HL-60 (cell line): ENCODE measurements around the gene CTPS2.

Experiments
- DNase-seq, 2 experiments: peaks; one replicate each; pipeline ENCODE4 v3.0.0-alpha.2; 2010 to 2020; ENCODE audit warnings: low read depth in 1 of 2, low spot score in 1 of 2
- H3K27ac ChIP-seq: fragments of 250-450 bp; sonication (Bioruptor Pico); replicated peaks from 2 replicates; pipeline ENCODE4 v1.5.1; 2020; ENCODE audit warnings: mild to moderate bottlenecking, moderate library complexity
- H3K27me3 ChIP-seq: fragments of 250-450 bp; sonication (Bioruptor Pico); 2 replicates; pipeline ENCODE4 v1.5.1; 2021; ENCODE audit warnings: mild to moderate bottlenecking, moderate library complexity; ENCODE audit not compliant: insufficient read depth, poor library complexity, severe bottlenecking
- H3K4me3 ChIP-seq: replicated peaks from 2 replicates; pipeline ENCODE4 v1.5.1; 2011; ENCODE audit warnings: mild to moderate bottlenecking, control low read depth, low read length; ENCODE audit not compliant: insufficient read depth
- CTCF ChIP-seq: IDR thresholded peaks from one replicate; pipeline ENCODE4 v1.5.1; 2011; ENCODE audit warnings: low read length, control low read depth, inconsistent platforms; ENCODE audit not compliant: insufficient read depth
- GABPA ChIP-seq: IDR thresholded peaks from 2 replicates; pipeline ENCODE4 v1.6.1; 2012; ENCODE audit warnings: low read depth
- POLR2AphosphoS5 ChIP-seq: IDR thresholded peaks from 2 replicates; pipeline ENCODE4 v1.6.1; 2012; ENCODE audit warnings: low read depth
- REST ChIP-seq: IDR thresholded peaks from 2 replicates; pipeline ENCODE4 v1.6.1; 2012; ENCODE audit warnings: low read depth; ENCODE audit not compliant: insufficient replicate concordance
- SPI1 ChIP-seq: IDR thresholded peaks from 2 replicates; pipeline ENCODE4 v1.6.1; 2012; ENCODE audit warnings: low read depth, mild to moderate bottlenecking, borderline replicate concordance

The CTPS2 gene

DNA sequence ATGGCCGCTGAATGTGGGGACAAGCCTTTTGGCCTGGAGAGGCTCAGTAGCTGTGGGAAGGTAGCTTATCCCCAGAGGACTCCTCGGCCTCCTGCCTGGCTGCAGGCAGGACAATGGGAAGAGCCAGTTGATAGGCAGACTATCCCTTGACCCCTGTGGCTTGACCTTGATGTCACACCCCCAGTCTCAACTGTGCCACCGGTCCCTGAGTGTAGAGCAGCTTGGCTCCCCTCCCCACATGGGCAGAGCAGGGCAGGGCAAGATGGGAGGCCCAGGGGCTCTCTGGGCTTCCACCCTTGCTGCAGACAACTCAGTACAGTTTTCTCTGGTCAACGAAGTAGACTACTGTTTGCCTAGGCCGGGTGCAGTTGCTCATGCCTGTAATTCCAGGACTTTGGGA lies 32.6 kb upstream of the CTPS2 start:
- Histone ChIP-seq H3K27ac (no peak overlapping the region), H3K27me3 (no peaks in the 10 kb centered on the region), H3K4me3 (no peak overlapping the region)
- TF ChIP-seq REST (no peak), SPI1 (no peak), CTCF (no peak), POLR2AphosphoS5 (no peak), GABPA (no peak)
- no peak for DNase-seq

- no peak for DNase-seq
- H3K4me3 ChIP-seq, result no peak overlapping the region
- H3K27ac ChIP-seq, result no peak overlapping the region
- H3K27me3 ChIP-seq, result no peaks in the 10 kb centered on the region
- TF ChIP-seq GABPA (no peak), SPI1 (no peak), POLR2AphosphoS5 (no peak), CTCF (no peak), REST (no peak)
Observed at GRCh38 chrX:16743604-16744325, 31.3 kb upstream of the CTPS2 start.

DNA sequence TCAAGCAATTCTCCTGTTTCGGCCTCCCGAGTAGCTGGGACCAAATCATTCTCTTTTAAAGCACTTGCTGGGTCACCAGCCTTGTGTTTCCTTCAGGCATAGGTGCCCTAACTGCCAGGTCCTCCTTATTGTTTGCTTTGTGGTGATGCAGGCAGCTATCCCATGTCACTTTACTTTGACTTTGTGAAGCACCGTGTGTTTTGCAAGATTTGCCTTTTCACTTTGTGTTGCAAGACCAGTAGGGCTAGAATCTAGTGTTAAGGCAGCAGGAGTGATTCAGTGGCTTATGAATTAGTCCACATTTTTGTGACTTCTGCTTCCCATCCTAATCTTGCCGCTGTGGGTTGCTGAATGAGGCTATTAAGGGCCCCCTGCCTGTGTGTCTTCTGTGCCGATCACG lies 27.1 kb upstream of the CTPS2 start:
- Histone ChIP-seq H3K27me3 (no peaks in the 10 kb centered on the region), H3K27ac (no peak overlapping the region), H3K4me3 (no peak overlapping the region)
- DNase-seq, result peak; percentile 38 to 70
- TF ChIP-seq CTCF (no peak), SPI1 (no peak), POLR2AphosphoS5 (no peak), GABPA (no peak), REST (no peak)
